Sigmoid colon (tissue), 7 donors: ENCODE data around the gene CDH23. TPM values are rescaled to one million over a fixed set of nuclear protein-coding genes. Genes with fewer than 3 reads are reported as not detected.

ENCODE experiments used
- DNase-seq: peaks from one replicate; pipeline ENCODE4 v3.0.0-alpha.2; 2019
- H3K27ac ChIP-seq, 4 donors: fragments of 200-600 bp; sonication (generic); one replicate each; pipeline ENCODE4 v1.5.1; 2016 to 2019; ENCODE audit warnings: mild to moderate bottlenecking in 1 of 4
- H3K27me3 ChIP-seq, 3 donors: fragments of 200-600 bp; sonication (generic); one replicate each; pipeline ENCODE4 v1.5.1; 2019; ENCODE audit warnings: mild to moderate bottlenecking in 1 of 3
- H3K36me3 ChIP-seq, 4 donors: fragments of 200-600 bp; sonication (generic); one replicate each; pipeline ENCODE4 v1.5.1; 2016 to 2019
- H3K4me1 ChIP-seq, 4 donors: fragments of 200-600 bp; sonication (generic); one replicate each; pipeline ENCODE4 v1.5.1; 2017 to 2019
- H3K4me3 ChIP-seq, 4 donors: fragments of 200-600 bp; sonication (generic); one replicate each; pipeline ENCODE4 v1.5.1; 2017 to 2019; ENCODE audit warnings: mild to moderate bottlenecking in 2 of 4, moderate library complexity in 1 of 4
- H3K9me3 ChIP-seq, 4 donors: fragments of 200-600 bp in 3 of 4; sonication (generic) in 3 of 4; one replicate each; pipeline versions ENCODE4 v1.5.1 to v1.6.1; 2013 to 2019
- EP300 ChIP-seq, 4 donors: sonication (generic); formaldehyde crosslinking; IDR thresholded peaks; one replicate each; pipeline ENCODE4 v1.6.1; 2017; ENCODE audit warnings: antibody characterized with exemption in 4 of 4
- POLR2A ChIP-seq, 2 donors: fragments of 450-650 bp; IDR thresholded peaks; one replicate each; pipeline ENCODE4 v1.6.1; 2016; ENCODE audit warnings: antibody characterized with exemption in 2 of 2, mild to moderate bottlenecking in 2 of 2, moderate library complexity in 2 of 2
- POLR2AphosphoS5 ChIP-seq, 4 donors: sonication (generic); formaldehyde crosslinking; IDR thresholded peaks; one replicate each; pipeline ENCODE4 v1.6.1; 2017; ENCODE audit warnings: antibody characterized with exemption in 4 of 4
- WGBS, 2 donors: extraction: QIAGEN DNeasy Blood & Tissue Kit; methylation state at CpG; one replicate each; pipeline ENCODE4 v1.1.7; 2013; 5-methylcytosine and 5-hydroxymethylcytosine counted together
- intact Hi-C: fragments of 100-400 bp; cut with DNase I; formaldehyde crosslinking; loops from one replicate; pipeline ENCODE4 v1.15.1; 2023
- polyA plus RNA-seq, 3 donors: library from polyadenylated mRNA; stranded (reverse); fragments of 200-250 nt; gene quantifications; one replicate each; pipeline ENCODE4 v1.2.3, GENCODE V29; 2013
- total RNA-seq, 4 donors: library from RNA; depleted of rRNA; stranded (reverse); fragments of >200 nt; gene quantifications; one replicate each; pipeline ENCODE4 v1.1.0, GENCODE V29; 2016
- TF ChIP-seq, protein P1 (sequence below), 4 experiments: fragments of 450-650 bp in 3 of 4; fragments of 200-600 bp in 1 of 4; IDR thresholded peaks; one replicate each; pipeline ENCODE4 v1.5.1; 2016 to 2019; ENCODE audit warnings: antibody characterized with exemption in 4 of 4, mild to moderate bottlenecking in 3 of 4, moderate library complexity in 2 of 4
- donor health status: healthy with polysubstance abuse.
- donor health status: Bipolar disorder and iron deficiency.
- donor health status: healthy.

Gene CDH23
- total and polyA plus RNA-seq, 7 donors = 1.5 to 7.2 (median 3.0) TPM

DNA sequence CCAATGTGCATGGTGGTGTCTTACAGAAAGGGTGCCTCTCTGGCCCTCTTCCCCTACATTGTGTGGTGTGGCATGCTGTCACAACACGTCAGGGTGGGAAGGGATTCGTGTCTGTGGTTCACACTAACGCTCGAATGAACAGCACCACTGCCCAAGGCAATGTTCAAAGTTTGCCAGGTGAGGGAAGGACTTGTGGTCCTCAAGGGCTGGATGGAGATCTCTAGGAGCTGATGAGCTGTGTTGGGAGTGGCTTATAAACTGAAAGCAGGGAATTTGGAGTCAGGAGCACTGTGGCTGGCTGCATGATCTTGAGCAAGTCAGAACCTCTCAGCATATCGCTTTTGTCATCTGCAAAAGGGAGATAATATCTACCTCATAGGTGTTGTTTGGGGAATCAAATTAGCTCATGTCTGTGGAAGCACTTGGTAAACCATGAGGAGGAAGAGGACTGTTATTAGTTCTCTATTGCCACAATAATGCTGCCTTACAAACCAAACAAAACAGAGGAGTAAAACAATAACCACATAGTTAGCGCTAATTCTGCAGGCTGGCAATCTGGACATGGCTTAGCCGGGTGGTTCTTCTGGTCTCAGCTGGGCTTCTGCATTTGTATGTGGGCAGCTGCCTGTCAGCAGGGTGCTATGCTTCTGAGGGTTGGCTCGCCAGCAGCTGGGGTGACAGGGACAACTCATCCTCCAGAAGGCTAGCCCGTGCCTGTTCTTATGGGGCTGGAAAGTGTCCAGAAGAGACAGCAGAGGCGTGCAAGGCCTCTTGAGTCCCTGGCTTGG lies 345.8 kb downstream of the CDH23 start:
- TF ChIP-seq POLR2A (IDR thresholded peaks at IDR 0.05) (no peak), POLR2AphosphoS5 (IDR thresholded peaks at IDR 0.05) (no peak), EP300 (IDR thresholded peaks at IDR 0.05) (no peak)
- TF ChIP-seq, protein P1, sequence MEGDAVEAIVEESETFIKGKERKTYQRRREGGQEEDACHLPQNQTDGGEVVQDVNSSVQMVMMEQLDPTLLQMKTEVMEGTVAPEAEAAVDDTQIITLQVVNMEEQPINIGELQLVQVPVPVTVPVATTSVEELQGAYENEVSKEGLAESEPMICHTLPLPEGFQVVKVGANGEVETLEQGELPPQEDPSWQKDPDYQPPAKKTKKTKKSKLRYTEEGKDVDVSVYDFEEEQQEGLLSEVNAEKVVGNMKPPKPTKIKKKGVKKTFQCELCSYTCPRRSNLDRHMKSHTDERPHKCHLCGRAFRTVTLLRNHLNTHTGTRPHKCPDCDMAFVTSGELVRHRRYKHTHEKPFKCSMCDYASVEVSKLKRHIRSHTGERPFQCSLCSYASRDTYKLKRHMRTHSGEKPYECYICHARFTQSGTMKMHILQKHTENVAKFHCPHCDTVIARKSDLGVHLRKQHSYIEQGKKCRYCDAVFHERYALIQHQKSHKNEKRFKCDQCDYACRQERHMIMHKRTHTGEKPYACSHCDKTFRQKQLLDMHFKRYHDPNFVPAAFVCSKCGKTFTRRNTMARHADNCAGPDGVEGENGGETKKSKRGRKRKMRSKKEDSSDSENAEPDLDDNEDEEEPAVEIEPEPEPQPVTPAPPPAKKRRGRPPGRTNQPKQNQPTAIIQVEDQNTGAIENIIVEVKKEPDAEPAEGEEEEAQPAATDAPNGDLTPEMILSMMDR (IDR thresholded peaks at IDR 0.05) = no peak
- no peak for DNase-seq
- intact Hi-C loops = no loop called here
- WGBS, 2 donors = 82 to 91% methylated on average over 10 of the region's 10 CpGs
- Histone ChIP-seq H3K4me1 (peaks cover 0 to 41% (median 28%) of the 10 kb centered on the region in 4 donors), H3K9me3 (no peaks in the 10 kb centered on the region), H3K4me3 (no peak overlapping the region), H3K27ac (no peak overlapping the region), H3K27me3 (no peaks in the 10 kb centered on the region), H3K36me3 (no peaks in the 10 kb centered on the region)

DNA sequence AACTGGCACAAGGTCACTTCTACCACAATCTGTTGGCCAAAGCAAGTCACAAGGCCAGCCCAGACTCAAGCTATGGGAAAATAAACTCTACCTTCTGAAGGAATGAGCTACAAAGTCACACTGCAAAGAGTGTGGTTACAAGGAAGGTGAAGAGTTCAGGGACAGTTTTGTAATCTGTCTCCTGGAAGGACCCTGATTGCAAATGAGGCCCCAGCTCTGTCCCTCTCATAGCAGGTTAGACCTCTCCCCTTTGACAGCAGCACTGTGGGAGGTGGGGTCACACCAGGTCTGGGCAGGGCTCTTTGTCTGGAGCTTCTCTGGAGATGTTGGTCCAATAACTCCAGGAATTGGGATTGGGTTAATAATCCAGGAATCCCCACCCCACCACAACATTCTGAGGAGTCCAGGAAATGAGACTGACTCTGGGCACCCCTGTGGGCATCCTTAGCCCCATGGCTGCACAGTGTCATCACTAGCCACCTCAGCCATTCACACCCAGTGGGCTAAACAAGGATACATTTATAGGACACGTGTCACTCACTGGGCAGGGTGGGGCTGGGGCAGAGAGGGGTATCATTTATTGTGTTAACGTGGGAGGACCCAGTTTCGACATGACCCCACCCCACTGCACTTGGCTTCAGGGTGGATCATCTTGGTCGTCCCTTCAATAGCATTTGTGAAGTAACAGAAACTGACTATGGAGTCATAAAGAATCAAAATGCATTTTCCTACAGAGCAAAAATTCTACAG lies 346.5 kb downstream of the CDH23 start:
- Histone ChIP-seq H3K4me3 (no peak overlapping the region), H3K27ac (no peak overlapping the region), H3K27me3 (no peaks in the 10 kb centered on the region), H3K4me1 (peaks cover 0 to 49% (median 36%) of the 10 kb centered on the region in 4 donors), H3K36me3 (no peaks in the 10 kb centered on the region), H3K9me3 (no peaks in the 10 kb centered on the region)
- WGBS, 2 donors = 83 to 89% methylated on average over 4 of the region's 4 CpGs
- TF ChIP-seq POLR2A (IDR thresholded peaks at IDR 0.05) = no peak
- no peak for TF ChIP-seq POLR2AphosphoS5 (IDR thresholded peaks at IDR 0.05)
- TF ChIP-seq EP300 (IDR thresholded peaks at IDR 0.05) = no peak
- TF ChIP-seq, protein P1 (IDR thresholded peaks at IDR 0.05) = no peak
- intact Hi-C loops = no loop called here
- no peak for DNase-seq

DNA sequence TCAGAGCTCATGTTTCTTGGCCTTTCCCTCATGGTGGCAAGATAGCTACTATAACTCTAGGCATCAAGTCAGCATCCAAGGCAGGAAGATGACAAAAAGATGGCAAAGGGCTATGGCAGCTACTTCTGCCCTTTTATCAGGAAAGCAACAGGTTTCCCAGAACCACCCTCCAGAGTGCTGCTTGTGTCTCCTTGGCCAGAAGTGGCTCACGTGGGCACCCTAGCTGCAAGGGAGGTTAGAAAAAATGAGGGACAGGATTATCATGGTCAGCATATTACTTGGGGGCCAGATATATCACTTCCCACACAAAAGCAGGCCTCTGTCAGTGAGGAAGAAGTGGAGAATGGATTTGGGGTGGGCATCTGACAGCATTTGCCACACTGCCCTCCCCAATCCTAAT lies 347.1 kb downstream of the CDH23 start:
- Histone ChIP-seq H3K4me1 (peaks cover 0 to 50% (median 42%) of the 10 kb centered on the region in 4 donors), H3K4me3 (no peak overlapping the region), H3K27me3 (no peaks in the 10 kb centered on the region), H3K36me3 (no peaks in the 10 kb centered on the region), H3K27ac (no peak overlapping the region), H3K9me3 (no peaks in the 10 kb centered on the region)
- no peak for DNase-seq
- intact Hi-C loops = no loop called here
- 82 to 90% methylated on average over 1 of the region's 1 CpG for WGBS, 2 donors
- TF ChIP-seq, protein P1 (IDR thresholded peaks at IDR 0.05) = no peak
- TF ChIP-seq POLR2A (IDR thresholded peaks at IDR 0.05) = no peak
- no peak for TF ChIP-seq POLR2AphosphoS5 (IDR thresholded peaks at IDR 0.05)
- no peak for TF ChIP-seq EP300 (IDR thresholded peaks at IDR 0.05)

DNA sequence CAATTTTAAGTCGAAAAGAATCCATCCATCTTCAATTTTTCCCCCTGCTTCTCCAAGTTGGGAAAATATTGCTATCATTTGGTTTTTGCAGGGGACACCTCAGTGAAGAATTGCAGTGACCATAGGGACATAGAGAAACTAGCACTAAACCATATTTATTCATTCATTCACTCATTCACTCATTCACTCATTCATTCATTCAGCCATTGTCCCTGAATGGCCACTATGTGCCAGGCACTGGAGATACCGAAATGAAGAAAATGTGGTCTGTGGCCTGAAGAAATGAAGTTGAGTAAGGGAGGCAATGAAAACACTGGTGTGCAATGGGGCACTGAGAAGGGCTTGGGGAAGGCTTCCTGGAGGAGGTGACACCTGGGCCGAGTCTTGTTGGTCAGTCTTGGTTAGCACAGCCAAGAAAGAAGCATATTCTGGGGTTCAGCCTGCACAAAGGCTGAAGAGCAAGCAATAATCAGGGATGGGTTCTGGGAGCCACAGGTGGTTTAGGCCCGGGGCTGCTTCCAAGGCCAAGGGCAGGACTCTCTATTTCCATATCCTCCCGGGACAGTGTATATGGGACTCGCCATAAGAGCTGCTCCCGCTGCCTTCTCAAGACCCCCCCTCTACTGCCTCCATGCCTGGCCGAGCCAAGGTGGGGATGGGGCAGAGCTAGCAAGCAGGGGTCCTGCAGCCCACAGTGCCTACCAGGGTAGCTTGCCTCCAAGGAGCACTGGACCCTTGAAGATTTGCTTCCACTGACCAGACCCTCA lies 348.4 kb downstream of the CDH23 start:
- no peak for DNase-seq
- H3K27ac ChIP-seq = no peak overlapping the region
- 85 to 94% methylated on average over 8 of the region's 8 CpGs for WGBS, 2 donors
- H3K9me3 ChIP-seq = no peaks in the 10 kb centered on the region
- intact Hi-C loops = no loop called here
- H3K4me3 ChIP-seq = no peak overlapping the region
- no peaks in the 10 kb centered on the region for H3K27me3 ChIP-seq
- H3K4me1 ChIP-seq = peaks cover 0 to 52% (median 44%) of the 10 kb centered on the region in 4 donors
- TF ChIP-seq, protein P1 (IDR thresholded peaks at IDR 0.05) = no peak
- TF ChIP-seq POLR2AphosphoS5 (IDR thresholded peaks at IDR 0.05) (no peak), EP300 (IDR thresholded peaks at IDR 0.05) (no peak), POLR2A (IDR thresholded peaks at IDR 0.05) (no peak)
- H3K36me3 ChIP-seq = peaks cover 0 to 5% (median 4%) of the 10 kb centered on the region in 4 donors
